Parathyroid adenoma (tissue), 2 donors: ENCODE results near the gene FGFR1OP2.
"Not testable (repeated sequence)": the region's sequence is repeated elsewhere in the genome, so short reads cannot be mapped to it uniquely, and the experiment has no call there.

Source experiments
- H2AFZ ChIP-seq: fragments of 300-600 bp; sonication (generic); one replicate; pipeline ENCODE4 v1.7.0; 2017; ENCODE audit warnings: antibody characterized with exemption, mild to moderate bottlenecking
- H3K27ac ChIP-seq: fragments of 300-600 bp; sonication (generic); one replicate; pipeline ENCODE4 v1.7.0; 2017
- H3K27me3 ChIP-seq: fragments of 300-600 bp; sonication (generic); one replicate; pipeline ENCODE4 v1.7.0; 2017; ENCODE audit warnings: low read length; ENCODE audit not compliant: control insufficient read depth, insufficient read depth
- H3K36me3 ChIP-seq: fragments of 300-600 bp; sonication (generic); one replicate; pipeline ENCODE4 v1.7.0; 2017; ENCODE audit warnings: low read length; ENCODE audit not compliant: control insufficient read depth, insufficient read depth
- H3K4me1 ChIP-seq: fragments of 300-600 bp; sonication (generic); one replicate; pipeline ENCODE4 v1.7.0; 2017; ENCODE audit warnings: control low read depth
- H3K4me2 ChIP-seq: fragments of 300-600 bp; sonication (generic); one replicate; pipeline ENCODE4 v1.7.0; 2017; ENCODE audit warnings: low read length
- H3K4me3 ChIP-seq: fragments of 300-600 bp; sonication (generic); one replicate; pipeline ENCODE4 v1.7.0; 2017; ENCODE audit warnings: low read depth, low read length
- H3K79me2 ChIP-seq: fragments of 300-600 bp; sonication (generic); one replicate; pipeline ENCODE4 v1.7.0; 2017; ENCODE audit warnings: control low read depth
- H3K9ac ChIP-seq: fragments of 300-600 bp; sonication (generic); one replicate; pipeline ENCODE4 v1.7.0; 2017; ENCODE audit warnings: mild to moderate bottlenecking
- H3K9me3 ChIP-seq: fragments of 300-600 bp; sonication (generic); one replicate; pipeline ENCODE4 v1.7.0; 2017; ENCODE audit warnings: low read length; ENCODE audit not compliant: control insufficient read depth
- TF ChIP-seq, protein P1 (sequence below): fragments of 300-600 bp; sonication (generic); IDR thresholded peaks from one replicate; pipeline ENCODE4 v1.7.0; 2017; ENCODE audit warnings: antibody characterized with exemption, mild to moderate bottlenecking
- donor health status: primary hyperparathyroidism.

Gene FGFR1OP2

DNA sequence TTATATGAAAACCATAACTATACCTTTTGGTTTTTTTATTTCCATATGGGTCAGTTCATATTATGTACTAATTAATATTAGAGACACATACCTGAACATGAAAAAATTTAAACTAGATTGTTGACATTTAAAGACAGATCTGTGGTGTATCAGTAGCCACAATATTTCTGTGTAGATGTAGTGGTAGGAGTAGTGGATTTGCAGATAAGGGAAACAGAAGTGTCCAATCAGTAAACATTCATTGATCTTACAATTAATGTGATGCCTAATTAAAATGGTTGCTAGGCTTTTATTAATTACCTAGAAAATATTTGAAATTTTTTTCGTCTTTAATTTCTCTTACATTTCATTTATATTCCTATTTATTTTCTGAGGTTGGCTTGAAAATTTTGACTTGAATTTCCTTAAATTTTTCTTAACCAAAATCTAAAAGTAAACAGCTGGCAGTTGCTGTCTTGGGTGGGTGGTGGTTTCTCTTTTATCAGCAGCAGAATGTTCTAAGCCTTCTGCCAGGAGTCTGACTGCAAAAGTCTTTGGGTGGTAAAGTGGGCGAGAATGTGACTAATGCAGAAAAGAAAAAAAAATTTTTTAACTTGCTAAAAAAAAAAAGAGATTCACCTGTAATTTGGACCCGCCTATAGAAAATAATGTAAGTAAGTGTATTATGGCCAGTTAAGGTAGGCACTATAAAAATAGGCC, 2.4 kb downstream of the FGFR1OP2 start:
- H3K9ac ChIP-seq = no peak overlapping the region

GRCh38 chr12:26941215-26941594, 2.9 kb downstream of the FGFR1OP2 start:
- Histone ChIP-seq H3K27ac (no peak overlapping the region), H3K79me2 (peaks cover 41% of the 10 kb centered on the region), H3K9me3 (no peaks in the 10 kb centered on the region), H3K9ac (no peak overlapping the region), H2AFZ (no peak overlapping the region), H3K27me3 (no peaks in the 10 kb centered on the region), H3K36me3 (no peaks in the 10 kb centered on the region), H3K4me1 (peaks cover 7% of the 10 kb centered on the region), H3K4me2 (no peak overlapping the region), H3K4me3 (no peak overlapping the region)
- TF ChIP-seq, protein P1, sequence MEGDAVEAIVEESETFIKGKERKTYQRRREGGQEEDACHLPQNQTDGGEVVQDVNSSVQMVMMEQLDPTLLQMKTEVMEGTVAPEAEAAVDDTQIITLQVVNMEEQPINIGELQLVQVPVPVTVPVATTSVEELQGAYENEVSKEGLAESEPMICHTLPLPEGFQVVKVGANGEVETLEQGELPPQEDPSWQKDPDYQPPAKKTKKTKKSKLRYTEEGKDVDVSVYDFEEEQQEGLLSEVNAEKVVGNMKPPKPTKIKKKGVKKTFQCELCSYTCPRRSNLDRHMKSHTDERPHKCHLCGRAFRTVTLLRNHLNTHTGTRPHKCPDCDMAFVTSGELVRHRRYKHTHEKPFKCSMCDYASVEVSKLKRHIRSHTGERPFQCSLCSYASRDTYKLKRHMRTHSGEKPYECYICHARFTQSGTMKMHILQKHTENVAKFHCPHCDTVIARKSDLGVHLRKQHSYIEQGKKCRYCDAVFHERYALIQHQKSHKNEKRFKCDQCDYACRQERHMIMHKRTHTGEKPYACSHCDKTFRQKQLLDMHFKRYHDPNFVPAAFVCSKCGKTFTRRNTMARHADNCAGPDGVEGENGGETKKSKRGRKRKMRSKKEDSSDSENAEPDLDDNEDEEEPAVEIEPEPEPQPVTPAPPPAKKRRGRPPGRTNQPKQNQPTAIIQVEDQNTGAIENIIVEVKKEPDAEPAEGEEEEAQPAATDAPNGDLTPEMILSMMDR = no peak

More for the DNA sequence above, 2.4 kb downstream of the FGFR1OP2 start:
- Histone ChIP-seq H3K4me2 (no peak overlapping the region), H3K27me3 (no peaks in the 10 kb centered on the region), H3K36me3 (no peaks in the 10 kb centered on the region), H3K4me1 (peaks cover 7% of the 10 kb centered on the region), H2AFZ (no peak overlapping the region), H3K27ac (no peak overlapping the region), H3K79me2 (peaks cover 39% of the 10 kb centered on the region), H3K9me3 (no peaks in the 10 kb centered on the region), H3K4me3 (no peak overlapping the region)
- TF ChIP-seq, protein P1 = no peak

GRCh38 chr12:26948309-26948708, 10.0 kb downstream of the FGFR1OP2 start:
- Histone ChIP-seq H3K36me3 (no peaks in the 10 kb centered on the region), H3K4me3 (no peak overlapping the region), H3K9ac (no peak overlapping the region), H3K27me3 (no peaks in the 10 kb centered on the region), H3K4me1 (no peaks in the 10 kb centered on the region), H3K4me2 (no peak overlapping the region), H3K27ac (no peak overlapping the region), H2AFZ (no peak overlapping the region), H3K9me3 (no peaks in the 10 kb centered on the region), H3K79me2 (peaks cover 46% of the 10 kb centered on the region)
- TF ChIP-seq, protein P1 = no peak

GRCh38 chr12:26953447-26953846, 15.2 kb downstream of the FGFR1OP2 start:
- H3K79me2 ChIP-seq = peaks cover 21% of the 10 kb centered on the region
- no peak overlapping the region for H3K27ac ChIP-seq
- H2AFZ ChIP-seq = no peak overlapping the region
- no peaks in the 10 kb centered on the region for H3K9me3 ChIP-seq
- no peaks in the 10 kb centered on the region for H3K27me3 ChIP-seq
- TF ChIP-seq, protein P1 = no peak
- H3K36me3 ChIP-seq = no peaks in the 10 kb centered on the region
- H3K4me2 ChIP-seq = no peak overlapping the region
- no peak overlapping the region for H3K9ac ChIP-seq
- H3K4me1 ChIP-seq = peaks cover 3% of the 10 kb centered on the region
- H3K4me3 ChIP-seq = no peak overlapping the region

GRCh38 chr12:26954027-26954426, 15.8 kb downstream of the FGFR1OP2 start:
- Histone ChIP-seq H3K9ac (no peak overlapping the region), H3K4me3 (no peak overlapping the region), H3K27me3 (no peaks in the 10 kb centered on the region), H3K4me1 (peaks cover 3% of the 10 kb centered on the region), H3K79me2 (peaks cover 19% of the 10 kb centered on the region), H3K27ac (no peak overlapping the region), H3K36me3 (no peaks in the 10 kb centered on the region), H2AFZ (no peak overlapping the region), H3K4me2 (no peak overlapping the region), H3K9me3 (no peaks in the 10 kb centered on the region)
- TF ChIP-seq, protein P1 = no peak

DNA sequence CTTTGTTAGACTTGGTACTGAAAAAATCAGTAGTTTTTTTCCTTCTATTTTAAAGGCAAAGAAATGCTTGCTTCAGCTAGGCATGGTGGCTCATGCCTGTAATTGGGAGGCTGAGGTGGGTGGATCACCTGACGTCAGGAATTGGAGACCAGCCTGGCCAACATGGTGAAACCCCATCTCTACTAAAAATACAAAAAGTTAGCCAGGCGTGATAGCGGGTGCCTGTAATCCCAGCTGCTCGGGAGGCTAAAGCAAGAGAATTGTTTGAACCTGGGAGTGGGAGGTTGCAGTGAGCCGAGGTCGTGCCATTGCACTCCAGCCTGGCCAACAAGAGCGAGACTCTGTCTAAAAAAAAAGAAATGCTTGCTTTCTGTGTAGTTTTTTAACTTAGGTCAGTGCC, 23.1 kb downstream of the FGFR1OP2 start:
- not testable (repeated sequence) for H3K9me3 ChIP-seq, H3K79me2 ChIP-seq, H3K4me2 ChIP-seq, H3K27me3 ChIP-seq, H3K36me3 ChIP-seq, H2AFZ ChIP-seq, H3K4me1 ChIP-seq, H3K9ac ChIP-seq, H3K27ac ChIP-seq, H3K4me3 ChIP-seq
